G401.6 (cell line): ENCODE results near the gene RPS16.

Experiments
- FAIRE-seq: peaks from 2 replicates; lab custom pipeline; 2012; peaks lifted over from hg19 to GRCh38; lab: Jason Lieb, UNC

RPS16 gene

DNA sequence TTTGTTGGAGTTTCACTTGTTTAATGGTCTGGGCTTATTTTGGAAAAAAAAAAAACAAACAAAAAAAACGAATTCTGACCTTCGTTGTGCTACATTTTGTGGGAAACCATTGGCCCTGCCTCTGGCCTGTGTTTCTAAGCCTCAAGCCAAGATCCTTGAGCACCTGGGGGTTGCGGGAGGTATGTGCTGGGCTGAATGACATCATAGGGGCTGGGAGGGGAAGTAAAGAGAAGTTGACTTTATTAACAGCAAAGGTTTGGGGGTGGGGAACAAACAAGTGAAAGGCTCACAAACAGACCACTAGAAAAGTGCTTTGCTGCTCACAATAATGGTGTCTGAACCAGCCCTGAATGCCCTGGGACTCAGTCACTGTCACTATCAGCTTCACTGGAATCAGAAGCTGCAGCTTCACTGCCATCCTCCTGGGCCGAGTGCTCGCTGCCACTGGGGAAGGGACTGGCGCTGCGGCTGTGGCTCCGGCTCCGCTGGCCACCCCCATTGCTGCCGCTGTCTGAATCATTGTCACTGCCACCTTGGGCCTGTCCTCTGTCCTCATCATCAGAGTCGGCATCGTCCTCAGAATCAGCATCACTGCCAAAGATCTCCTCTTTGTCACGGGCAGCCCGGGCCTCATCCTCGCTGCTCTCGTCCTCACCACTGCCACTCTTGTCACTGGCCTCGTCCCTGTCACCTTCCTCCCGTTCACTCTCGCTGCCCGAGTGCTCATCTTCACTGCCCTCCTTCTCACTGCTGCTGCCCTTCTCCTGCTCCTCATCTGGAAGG lies 49.9 kb downstream of the RPS16 start:
- FAIRE-seq = no peak

DNA sequence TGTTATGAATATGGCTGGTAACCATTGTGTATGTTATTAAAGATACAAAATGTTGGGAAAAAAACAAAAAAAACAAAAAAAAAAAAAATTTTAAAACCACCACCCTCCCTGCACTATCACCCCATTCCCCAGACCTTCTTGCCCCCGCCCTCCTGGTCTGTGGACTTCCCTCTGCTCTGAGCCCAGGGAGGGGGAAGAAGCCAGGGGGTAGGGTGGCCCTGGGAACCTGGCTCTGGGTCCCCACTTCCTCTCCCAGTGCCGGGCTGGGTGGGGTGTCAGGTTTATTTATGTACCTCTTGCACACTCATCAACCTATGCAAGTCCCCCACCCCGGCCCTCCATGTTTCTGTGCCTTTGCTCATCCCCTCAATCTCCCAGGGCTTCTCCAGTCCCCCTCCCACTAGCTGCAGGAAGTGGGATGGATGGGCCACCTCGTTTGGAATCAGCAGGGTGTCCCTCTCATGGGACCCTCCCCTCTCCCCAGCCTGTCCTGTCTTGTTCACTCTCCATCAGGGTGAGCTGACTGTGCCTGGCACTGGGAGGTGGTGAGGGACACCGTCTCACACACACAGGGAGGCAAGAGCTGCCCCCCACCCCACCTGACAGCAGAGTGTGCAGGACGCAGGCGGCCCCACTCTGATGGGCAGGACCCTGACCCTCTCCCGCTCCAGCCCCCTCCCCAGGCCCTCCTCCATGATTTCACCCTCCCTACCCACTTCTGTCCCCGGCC lies 50.7 kb downstream of the RPS16 start:
- no peak for FAIRE-seq
